Neutrophil (primary cell): Measurements from ENCODE around the gene RAB34.

Experiments
- H3K27ac ChIP-seq: fragments of 200-600 bp; sonication (generic); 2 replicates; pipeline ENCODE4 v1.5.1; 2016; ENCODE audit warnings: mild to moderate bottlenecking, moderate library complexity
- H3K27me3 ChIP-seq: fragments of 200-600 bp; sonication (generic); 2 replicates; pipeline ENCODE4 v1.6.0; 2016; ENCODE audit warnings: mild to moderate bottlenecking
- H3K36me3 ChIP-seq: fragments of 200-600 bp; sonication (generic); 2 replicates; pipeline ENCODE4 v1.5.1; 2017
- H3K4me1 ChIP-seq, 2 experiments: fragments of 200-600 bp in 1 of 2; sonication (generic) in 1 of 2; 1 replicate in 1 of 2; 2 replicates in 1 of 2; pipeline versions ENCODE4 v1.5.1 to v1.6.1; 2013 to 2016; ENCODE audit warnings: low read depth in 1 of 2, low read length in 1 of 2, mild to moderate bottlenecking in 1 of 2, moderate library complexity in 1 of 2; ENCODE audit not compliant: control insufficient read depth in 1 of 2, insufficient read depth in 1 of 2
- H3K4me3 ChIP-seq, 2 experiments: fragments of 200-600 bp in 1 of 2; sonication (generic) in 1 of 2; 1 replicate in 1 of 2; 2 replicates in 1 of 2; pipeline ENCODE4 v1.5.1; 2013 to 2016; ENCODE audit warnings: low read depth in 1 of 2, low read length in 1 of 2, mild to moderate bottlenecking in 1 of 2, moderate library complexity in 1 of 2
- H3K9me3 ChIP-seq: fragments of 200-600 bp; sonication (generic); 2 replicates; pipeline ENCODE4 v1.5.1; 2016
- CTCF ChIP-seq: fragments of 200-600 bp; sonication (generic); IDR thresholded peaks from 2 replicates; pipeline ENCODE4 v1.5.1; 2016; ENCODE audit warnings: antibody characterized with exemption

The RAB34 gene

GRCh38 chr17:28711723-28712031, 6.0 kb downstream of the RAB34 start, which contains the start of gene PROCA1:
Gene PROCA1 (minus strand): TSS chr17:28711888. CDS start chr17:28711660, 228 bp downstream.
- TF ChIP-seq CTCF, result no peak
- H3K27ac ChIP-seq, result peak within 1 kb of the TSS; percentile 80
- H3K9me3 ChIP-seq, result no peaks in the 10 kb centered on the region
- H3K4me1 ChIP-seq, result peaks cover 17 to 20% of the 10 kb centered on the region in 2 experiments
- peak within 1 kb of the TSS; percentile 86 to 96 for H3K4me3 ChIP-seq
- H3K36me3 ChIP-seq, result no peaks in the 10 kb centered on the region
- H3K27me3 ChIP-seq, result peaks cover 10% of the 10 kb centered on the region

- peaks cover 5% of the 10 kb centered on the region for H3K27me3 ChIP-seq
- H3K4me3 ChIP-seq, result peak overlapping the region; percentile 86 to 96
- peak; percentile 39 for TF ChIP-seq CTCF
- H3K9me3 ChIP-seq, result no peaks in the 10 kb centered on the region
- H3K4me1 ChIP-seq, result peaks cover 17 to 20% of the 10 kb centered on the region in 2 experiments
- peaks cover 4% of the 10 kb centered on the region for H3K36me3 ChIP-seq
- peak overlapping the region; percentile 80 for H3K27ac ChIP-seq
Observed at GRCh38 chr17:28710861-28711722, 6.6 kb downstream of the RAB34 start.

GRCh38 chr17:28707339-28707720, 10.3 kb downstream of the RAB34 start:
- Histone ChIP-seq H3K4me1 (peaks cover 12 to 17% of the 10 kb centered on the region in 2 experiments), H3K36me3 (peaks cover 40% of the 10 kb centered on the region), H3K27ac (no peak overlapping the region), H3K9me3 (no peaks in the 10 kb centered on the region), H3K4me3 (no peak overlapping the region), H3K27me3 (no peaks in the 10 kb centered on the region)
- TF ChIP-seq CTCF, result no peak

- H3K4me1 ChIP-seq, result peaks cover 7 to 11% of the 10 kb centered on the region in 2 experiments
- no peak for TF ChIP-seq CTCF
- H3K36me3 ChIP-seq, result peaks cover 46% of the 10 kb centered on the region
- no peaks in the 10 kb centered on the region for H3K27me3 ChIP-seq
- H3K9me3 ChIP-seq, result no peaks in the 10 kb centered on the region
- H3K4me3 ChIP-seq, result no peak overlapping the region
- H3K27ac ChIP-seq, result no peak overlapping the region
Observed at GRCh38 chr17:28706471-28707338, 11.0 kb downstream of the RAB34 start.

- TF ChIP-seq CTCF, result no peak
- peaks cover 5% of the 10 kb centered on the region in 2 experiments for H3K4me1 ChIP-seq
- no peak overlapping the region for H3K27ac ChIP-seq
- H3K27me3 ChIP-seq, result no peaks in the 10 kb centered on the region
- peaks cover 55% of the 10 kb centered on the region for H3K36me3 ChIP-seq
- no peak overlapping the region for H3K4me3 ChIP-seq
- H3K9me3 ChIP-seq, result no peaks in the 10 kb centered on the region
Observed at GRCh38 chr17:28705728-28706334, 11.8 kb downstream of the RAB34 start.
